Activated CD4-positive, CD25-positive, alpha-beta regulatory T cell treated with anti-CD3 and anti-CD28 coated beads, Interleukin-2, amount 50 U/mL, for 24 hours (primary cell): Measurements from ENCODE around the gene PKMYT1.

Experiments used
- ATAC-seq, 2 donors: fragments of 150-1000 bp; cut with Tn5 transposase; one replicate each; pipeline ENCODE4 v1.10.0; 2021; ENCODE audit warnings: mild to moderate bottlenecking in 1 of 2, moderate library complexity in 1 of 2

Gene PKMYT1

DNA sequence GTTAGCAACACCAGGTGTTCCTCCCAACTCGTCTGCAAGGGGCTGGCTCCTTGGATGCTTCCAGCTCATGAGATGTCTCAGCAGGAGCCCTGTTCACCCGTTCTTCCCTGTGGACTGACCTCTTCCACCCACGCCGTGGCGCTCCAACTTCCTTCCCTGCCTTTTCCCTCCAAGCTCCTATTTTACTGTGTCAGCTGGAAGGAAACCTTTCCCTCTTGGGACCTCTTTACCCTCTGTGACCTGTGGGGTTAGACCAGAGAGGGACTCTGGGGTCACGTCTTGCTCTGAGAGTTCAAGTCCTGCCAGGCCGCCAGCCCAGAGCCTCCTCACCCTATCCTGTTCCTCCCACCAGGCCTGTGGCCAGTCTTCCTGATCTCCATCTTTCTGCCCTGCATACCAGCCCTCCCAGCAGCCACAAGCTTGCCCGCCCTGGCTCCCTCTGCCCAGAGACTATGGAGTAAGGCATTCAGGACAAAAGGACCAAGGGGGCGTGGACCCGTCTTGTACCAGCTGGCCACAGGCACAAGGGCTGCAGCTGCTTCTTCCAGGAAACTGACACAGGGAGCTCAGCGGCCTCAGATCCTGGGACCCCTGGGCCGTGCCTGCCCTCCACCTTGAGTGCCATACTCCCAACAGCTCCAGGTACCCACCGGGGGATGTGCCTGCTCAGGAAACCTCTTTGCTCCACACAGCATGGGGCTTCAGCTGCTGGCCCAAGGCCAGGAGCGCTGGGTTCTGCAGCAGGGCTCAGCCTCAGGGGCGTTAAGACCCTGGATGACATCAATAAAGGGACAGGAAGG is 8.1 kb downstream of the PKMYT1 start:
- no peak for ATAC-seq

DNA sequence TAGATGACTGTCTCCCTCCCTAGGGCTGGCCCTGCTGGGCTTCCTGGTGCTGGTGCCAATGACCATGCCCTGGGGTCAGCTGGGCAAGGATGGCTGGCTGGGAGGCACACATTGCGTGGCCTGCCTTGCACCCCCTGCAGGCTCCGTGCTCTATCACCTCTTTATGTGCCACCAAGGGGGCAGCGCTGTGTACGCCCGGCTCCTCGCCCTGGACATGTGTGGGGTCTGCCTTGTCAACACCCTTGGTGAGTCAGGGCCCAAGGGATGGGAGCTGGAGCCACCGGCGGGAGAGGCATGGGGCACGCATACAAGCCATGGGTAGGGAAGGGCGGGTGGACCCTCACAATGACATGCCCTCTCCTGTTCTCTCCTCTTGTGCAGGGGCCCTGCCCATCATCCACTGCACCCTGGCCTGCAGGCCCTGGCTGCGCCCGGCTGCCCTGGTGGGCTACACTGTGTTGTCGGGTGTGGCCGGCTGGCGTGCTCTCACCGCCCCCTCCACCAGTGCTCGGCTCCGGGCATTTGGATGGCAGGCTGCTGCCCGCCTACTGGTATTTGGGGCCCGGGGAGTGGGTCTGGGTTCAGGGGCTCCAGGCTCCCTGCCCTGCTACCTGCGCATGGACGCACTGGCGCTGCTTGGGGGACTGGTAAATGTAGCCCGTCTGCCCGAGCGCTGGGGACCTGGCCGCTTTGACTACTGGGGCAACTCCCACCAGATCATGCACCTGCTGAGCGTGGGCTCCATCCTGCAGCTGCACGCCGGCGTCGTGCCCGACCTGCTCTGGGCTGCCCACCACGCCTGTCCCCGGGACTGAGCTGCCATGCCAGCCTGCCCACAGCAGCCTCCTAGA is 8.9 kb downstream of the PKMYT1 start:
- ATAC-seq = no peak

DNA sequence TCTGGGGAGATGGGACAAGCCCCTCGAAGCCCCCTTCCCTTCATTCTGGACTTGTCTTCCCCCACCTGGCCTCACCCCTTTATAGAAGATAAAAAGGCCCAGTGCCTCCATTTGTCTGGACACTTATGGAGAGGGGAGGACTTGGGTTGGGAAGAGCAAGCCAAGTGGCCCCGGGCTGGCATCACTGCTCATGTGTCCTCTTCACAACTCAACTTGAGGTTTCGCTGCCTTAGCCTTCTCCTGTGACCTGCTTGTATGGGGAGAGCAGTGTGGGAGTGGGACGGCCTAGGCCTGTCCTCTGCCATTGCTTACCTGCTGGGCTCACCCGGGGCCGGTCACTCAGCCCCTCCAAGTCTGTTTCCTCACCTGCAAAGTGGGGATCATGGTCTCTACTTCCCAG is 9.7 kb downstream of the PKMYT1 start:
- no peak for ATAC-seq

DNA sequence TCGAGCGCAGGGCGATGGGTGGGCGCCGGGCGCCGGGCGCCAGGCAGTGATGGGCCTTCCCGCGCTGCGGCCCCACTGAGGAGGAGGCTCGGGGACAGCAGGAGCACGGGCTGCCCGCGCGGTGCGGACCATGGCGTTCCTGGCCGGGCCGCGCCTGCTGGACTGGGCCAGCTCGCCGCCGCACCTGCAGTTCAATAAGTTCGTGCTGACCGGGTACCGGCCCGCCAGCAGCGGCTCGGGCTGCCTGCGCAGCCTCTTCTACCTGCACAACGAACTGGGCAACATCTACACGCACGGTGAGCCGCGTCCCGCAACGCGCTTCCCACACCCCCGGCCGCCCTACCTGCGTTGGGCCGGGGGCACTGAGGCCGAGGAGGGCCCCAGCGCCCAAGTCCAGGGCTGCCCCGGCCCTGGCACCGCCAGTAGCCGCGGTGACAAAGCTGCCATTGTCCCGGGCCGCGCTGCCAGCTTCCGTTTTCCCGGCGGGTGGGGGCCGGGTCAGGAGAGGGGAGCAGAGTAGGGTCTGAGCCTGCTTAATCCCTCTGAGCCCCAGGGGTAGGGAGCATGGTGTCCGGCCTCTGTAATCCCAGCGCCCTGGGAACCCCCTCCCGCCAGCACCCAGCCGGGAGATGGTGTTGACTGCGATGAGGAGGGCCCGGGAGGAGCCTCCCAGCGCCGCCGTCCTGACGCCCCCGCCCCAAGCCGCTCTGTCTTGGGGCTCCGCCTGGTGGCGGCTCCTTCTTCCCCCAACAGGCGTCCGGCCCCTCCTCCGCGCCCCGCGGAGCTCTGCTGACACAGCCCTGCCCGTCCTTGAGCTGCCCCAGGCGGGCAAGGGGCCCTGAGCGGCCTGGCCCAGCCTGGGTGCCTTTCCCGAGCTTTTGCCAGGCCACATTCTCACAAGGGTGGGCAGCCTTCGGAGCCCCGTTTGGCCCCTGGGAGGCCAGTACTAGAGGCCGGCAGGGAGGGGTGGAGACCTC is 10.4 kb downstream of the PKMYT1 start:
- peak; percentile 64 for ATAC-seq

- peak; percentile 80 to 83 for ATAC-seq
Measured at GRCh38 chr16:2968738-2969544, 11.3 kb downstream of the PKMYT1 start, which contains the start of gene PAQR4. Gene PAQR4 (plus strand): TSS chr16:2969348. CDS start chr16:2969675, 327 bp downstream.

GRCh38 chr16:2968368-2968737 is 11.9 kb downstream of the PKMYT1 start:
- no peak for ATAC-seq

DNA sequence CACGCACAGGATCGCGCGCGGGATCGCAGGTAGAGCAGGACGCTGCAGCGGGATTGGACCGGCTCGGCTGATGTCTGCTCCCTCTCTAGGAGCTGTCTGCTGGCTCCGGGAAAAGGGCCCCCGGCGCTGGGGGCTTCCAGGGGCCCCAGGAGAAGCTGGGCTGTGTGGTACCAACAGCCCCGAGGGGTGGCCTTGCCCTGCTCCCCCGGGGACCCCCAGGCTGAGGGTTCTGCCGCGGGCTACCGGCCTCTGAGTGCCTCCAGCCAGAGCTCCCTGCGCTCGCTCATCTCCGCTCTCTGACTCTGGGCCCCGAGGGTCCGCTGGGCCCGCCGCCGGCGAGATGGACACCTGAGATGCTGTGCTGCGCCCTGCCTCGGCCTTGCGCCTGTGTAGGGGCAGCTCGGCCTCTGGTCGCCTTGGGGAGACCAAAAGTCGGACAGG is 12.5 kb downstream of the PKMYT1 start:
- ATAC-seq = no peak

GRCh38 chr16:2967211-2967631 is 13.0 kb downstream of the PKMYT1 start:
- no peak for ATAC-seq

GRCh38 chr16:2966808-2967191 is 13.4 kb downstream of the PKMYT1 start:
- ATAC-seq = no peak

- ATAC-seq = no peak
Measured at GRCh38 chr16:2966043-2966807, 14.0 kb downstream of the PKMYT1 start.

DNA sequence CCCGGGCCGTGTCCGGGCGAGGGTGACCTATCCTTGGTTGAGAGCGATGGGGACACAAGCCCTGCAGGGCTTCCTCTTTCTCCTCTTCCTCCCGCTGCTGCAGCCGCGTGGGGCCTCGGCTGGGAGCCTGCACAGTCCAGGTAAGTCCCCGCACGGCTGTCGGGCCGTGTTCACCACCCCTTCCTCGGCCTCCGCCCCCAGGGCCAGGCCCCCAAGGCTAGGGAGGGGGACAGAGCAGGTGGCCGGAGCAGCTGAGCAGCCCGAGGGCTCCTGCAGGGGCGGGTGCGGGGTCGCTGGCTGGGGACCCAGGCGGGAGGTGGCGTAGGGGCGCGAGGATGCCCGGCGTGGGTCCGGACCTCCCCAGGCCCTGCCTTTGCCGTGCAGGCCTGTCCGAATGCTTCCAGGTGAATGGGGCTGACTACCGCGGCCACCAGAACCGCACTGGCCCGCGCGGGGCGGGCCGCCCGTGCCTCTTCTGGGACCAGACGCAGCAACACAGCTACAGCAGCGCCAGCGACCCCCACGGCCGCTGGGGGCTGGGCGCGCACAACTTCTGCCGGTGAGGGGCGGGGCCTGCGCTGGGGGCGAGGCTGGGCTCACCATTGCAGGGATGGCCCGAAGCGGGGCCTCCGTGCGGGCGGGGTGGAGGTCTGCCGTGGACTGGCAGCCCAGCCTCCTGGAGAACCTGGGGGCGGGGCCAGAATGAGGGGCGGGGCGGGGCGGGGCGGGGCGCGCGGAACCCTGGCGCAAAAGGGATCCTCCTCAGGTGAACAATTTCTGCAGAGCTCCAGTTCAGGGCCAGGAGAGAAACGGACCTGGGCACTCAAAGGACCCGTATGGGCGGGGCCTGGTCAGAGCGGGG is 15.5 kb downstream of the PKMYT1 start:
- ATAC-seq = peak; percentile 10 to 20

DNA sequence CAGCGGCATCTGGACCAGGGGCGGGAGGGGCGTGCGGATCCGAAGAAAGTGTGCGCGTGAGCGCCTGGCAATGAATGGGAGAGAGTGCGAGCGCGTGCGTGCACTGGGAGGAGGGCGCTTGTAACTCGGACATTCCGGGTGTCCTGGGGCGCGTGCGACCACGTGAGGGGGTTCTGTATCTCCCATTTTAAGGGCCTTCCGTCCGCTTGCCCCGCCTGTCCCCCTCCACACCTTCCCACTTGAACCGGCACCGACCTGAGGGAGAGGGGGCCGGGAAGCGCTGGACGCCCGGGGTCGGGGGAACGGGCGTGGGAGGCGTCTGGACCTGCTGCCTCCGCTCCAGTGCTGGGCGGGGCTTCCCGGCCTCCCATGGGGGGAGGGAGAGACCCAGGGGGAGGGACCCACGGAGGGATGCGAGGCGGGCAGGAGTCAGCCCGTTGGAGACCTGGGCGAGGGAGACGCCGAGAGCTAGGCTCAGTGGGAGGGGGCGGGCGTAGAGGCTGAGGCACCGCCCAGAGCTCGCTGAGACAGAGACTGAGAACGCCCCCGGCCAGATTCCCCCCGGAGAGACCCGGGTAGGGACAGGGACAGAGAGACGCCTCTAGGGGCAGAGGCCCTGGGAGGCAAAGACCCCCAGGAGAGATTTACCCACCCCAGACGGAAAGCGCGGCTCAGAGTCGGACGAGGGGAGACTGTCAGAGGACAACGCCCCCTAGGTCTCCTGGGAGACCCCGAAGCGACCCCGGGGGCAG is 16.3 kb downstream of the PKMYT1 start, which contains the start of gene KREMEN2:
Gene KREMEN2, plus strand, starts transcription at position 553 of the 752 bp plus-strand sequence. CDS start 246 bp downstream, outside the sequence.
- ATAC-seq = peak; percentile 9 to 30

GRCh38 chr16:2963074-2963722 is 17.0 kb downstream of the PKMYT1 start:
- ATAC-seq = no peak

DNA sequence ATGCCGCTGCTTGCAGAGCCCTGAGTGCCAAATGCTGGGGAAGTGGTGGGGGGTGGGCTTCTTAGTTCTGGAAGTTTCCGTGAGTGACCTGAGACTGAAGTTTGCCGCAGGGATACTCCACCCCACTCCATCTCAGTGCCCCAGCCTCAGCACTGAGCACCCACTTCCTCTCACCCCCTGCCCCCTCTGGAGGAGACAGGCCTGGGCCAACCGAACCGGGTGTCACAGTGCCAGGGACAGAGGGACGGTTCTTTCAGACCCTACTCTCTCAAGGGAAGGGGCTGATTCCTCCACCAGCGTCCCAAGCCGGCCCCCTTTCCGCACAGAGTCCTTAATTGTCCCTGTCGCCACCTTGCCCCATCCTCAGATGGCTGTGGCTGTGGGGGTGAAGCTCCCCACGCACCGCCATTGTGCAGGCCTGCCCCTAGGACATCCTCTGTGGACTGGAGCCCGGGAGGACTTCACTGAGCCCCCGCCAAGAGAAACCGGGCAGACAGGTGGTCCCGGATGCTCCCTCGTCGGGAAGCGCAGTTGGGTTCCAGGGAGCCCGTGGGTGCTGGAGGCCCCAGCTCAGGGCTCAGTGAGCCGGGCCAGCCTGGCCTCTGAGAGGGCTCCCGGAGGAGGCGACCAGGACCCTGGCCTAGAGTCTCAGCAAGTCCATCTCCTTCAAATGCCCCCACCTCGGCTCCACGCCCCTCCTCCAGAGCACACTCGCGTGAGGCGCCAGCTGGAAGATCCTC is 17.7 kb downstream of the PKMYT1 start:
- ATAC-seq = no peak

- no peak for ATAC-seq
Measured at GRCh38 chr16:2960183-2961010, 19.8 kb downstream of the PKMYT1 start.

DNA sequence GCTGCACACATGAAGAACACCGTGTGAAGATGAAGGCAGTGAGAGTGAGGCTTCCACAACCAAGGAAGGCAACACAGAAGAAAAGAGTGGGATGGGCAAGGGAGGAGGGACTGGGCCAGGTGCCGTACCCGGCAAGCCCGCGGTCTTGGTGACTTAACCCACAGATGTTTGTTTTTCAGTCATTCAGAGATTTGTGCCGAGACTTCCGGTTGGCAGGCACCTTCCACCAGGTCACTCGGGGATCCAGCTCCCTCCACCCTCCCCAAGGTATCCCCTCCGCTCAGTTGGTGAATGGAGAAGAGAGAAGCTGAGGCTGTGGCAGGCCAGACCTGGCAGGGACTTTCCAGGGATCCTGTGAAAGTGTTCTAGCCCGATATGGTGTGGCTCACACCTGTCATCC is 21.0 kb downstream of the PKMYT1 start:
- no peak for ATAC-seq

DNA sequence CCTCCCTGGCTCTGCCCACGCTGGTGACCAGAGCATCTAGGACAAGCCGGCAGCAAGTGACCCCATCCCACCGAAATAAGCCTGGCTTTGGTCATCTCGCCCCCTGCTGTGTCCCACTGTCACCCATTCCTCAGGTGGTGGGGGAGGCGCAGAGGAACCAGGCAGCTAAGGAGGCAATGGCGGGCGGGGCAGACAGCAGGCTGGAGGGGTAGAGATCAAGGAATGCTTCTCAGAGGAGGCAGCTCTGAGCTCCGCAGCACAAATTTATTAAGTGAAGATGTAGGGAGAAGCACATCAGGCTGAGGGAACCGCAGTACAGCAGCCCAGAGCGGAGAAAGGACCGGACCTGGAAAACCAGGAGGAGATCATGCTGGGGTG is 23.7 kb downstream of the PKMYT1 start:
- ATAC-seq = no peak
